Activated B cell treated with CpG ODN at 0.5 μM for 24 hours (primary cell): ENCODE measurements around the gene WWP2. TPM values are rescaled to one million over a fixed set of nuclear protein-coding genes. Genes with fewer than 3 reads are reported as not detected.
"Not testable (repeated sequence)": the region's sequence is repeated elsewhere in the genome, so short reads cannot be mapped to it uniquely, and the experiment has no call there.

Experiments
- ATAC-seq: fragments of 200-7000 bp; cut with Tn5 transposase; one replicate; pipeline ENCODE4 v1.10.0; 2021; ENCODE audit warnings: low read depth, mild to moderate bottlenecking, moderate library complexity
- CTCF ChIA-PET: fragments of 350-600 bp; sonication (Branson Sonifier 250); formaldehyde crosslinking; loops from one replicate; lab custom pipeline; 2021; ENCODE audit warnings: antibody characterized with exemption; lab: Charles Lee
- POLR2A ChIA-PET: fragments of 350-600 bp; sonication (Branson Sonifier 250); formaldehyde crosslinking; loops from one replicate; lab custom pipeline; 2021; ENCODE audit warnings: antibody characterized with exemption; lab: Charles Lee
- DNase-seq: peaks from one replicate; pipeline ENCODE4 v3.0.0; 2022
- H3K27ac Mint-ChIP-seq: one replicate; pipeline ENCODE4 v1.8.0; 2020; ENCODE audit warnings: mixed read lengths
- H3K27me3 Mint-ChIP-seq: one replicate; pipeline ENCODE4 v1.8.0; 2021; ENCODE audit warnings: mixed read lengths
- H3K36me3 Mint-ChIP-seq: one replicate; pipeline ENCODE4 v1.8.0; 2021; ENCODE audit warnings: low read depth, mixed read lengths
- H3K4me1 Mint-ChIP-seq: one replicate; pipeline ENCODE4 v1.8.0; 2021; ENCODE audit warnings: mixed read lengths
- H3K4me3 Mint-ChIP-seq: one replicate; pipeline ENCODE4 v1.8.0; 2020; ENCODE audit warnings: mild to moderate bottlenecking, mixed read lengths
- H3K9me3 Mint-ChIP-seq: one replicate; pipeline ENCODE4 v1.8.0; 2020; ENCODE audit warnings: mixed read lengths
- CTCF ChIP-seq: fragments of 200-600 bp; IDR thresholded peaks from one replicate; pipeline ENCODE4 v1.8.0; 2022; ENCODE audit warnings: antibody characterized with exemption, mild to moderate bottlenecking
- intact Hi-C: fragments of 100-400 bp; cut with micrococcal nuclease; formaldehyde crosslinking; loops from one replicate; pipeline ENCODE4 v1.15.1; 2024
- total RNA-seq: library from RNA; stranded (reverse); gene quantifications from 2 replicates; pipeline ENCODE4 v1.2.3, GENCODE V29; 2022

The WWP2 gene
- total RNA-seq, 1 donor from 2014 or later = 80.8 TPM

DNA sequence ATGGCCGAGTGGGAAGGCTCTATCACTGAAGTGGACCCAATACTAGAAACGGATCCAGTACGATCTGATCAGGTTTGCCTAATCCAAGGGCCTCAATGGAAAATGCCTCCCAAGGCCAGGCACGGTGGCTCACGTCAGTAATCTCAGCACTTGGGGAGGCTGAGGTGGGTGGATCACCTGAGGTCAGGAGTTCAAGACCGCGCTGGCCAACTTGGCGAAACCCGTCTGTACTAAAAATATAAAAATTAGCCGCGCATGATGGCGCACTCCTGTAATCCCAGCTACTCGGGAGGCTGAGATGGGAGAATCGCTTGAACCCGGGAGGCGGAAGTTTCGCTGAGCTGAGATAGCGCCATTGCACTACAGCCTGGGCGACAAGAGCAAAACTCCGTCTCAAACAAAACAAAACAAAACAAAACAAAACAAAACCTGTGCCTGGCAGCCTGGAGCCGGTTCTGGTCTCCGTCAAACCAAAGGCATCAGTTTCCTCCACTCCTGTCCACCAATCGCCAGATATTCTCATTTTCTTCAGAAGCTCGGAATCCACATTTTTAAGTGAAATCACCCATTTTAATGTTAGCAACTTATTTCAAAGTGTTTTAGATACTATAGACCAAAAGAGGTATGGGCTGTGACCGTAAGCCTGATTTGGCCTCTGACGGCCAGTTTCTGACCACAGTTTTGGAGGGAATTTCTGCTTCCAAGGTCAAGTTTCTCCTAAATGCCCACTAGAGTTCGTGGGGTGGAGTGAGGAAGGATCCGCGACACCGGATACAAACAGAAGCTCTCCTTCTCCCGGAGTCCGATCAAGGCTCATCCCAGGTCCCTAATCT is 36.4 kb upstream of the WWP2 start:
- Mint-ChIP-seq H3K4me1 (peaks cover 29% of the 10 kb centered on the region), H3K27ac (peak overlapping the region; percentile 94), H3K4me3 (peak overlapping the region; percentile 95), H3K9me3 (no peaks in the 10 kb centered on the region), H3K36me3 (no peaks in the 10 kb centered on the region), H3K27me3 (no peaks in the 10 kb centered on the region)
- CTCF ChIA-PET = interaction anchor here (0.7 to 2.3 kb wide), 3 partner anchors 16 to 329 kb away, joined by 3 to 12 read pairs (median 8); partner anchors contain the start of gene NOB1
- ATAC-seq (no peak), DNase-seq (no peak)
- intact Hi-C loops = loop anchor here (1.0 to 10.0 kb wide), 2 partner anchors 30 to 541 kb away; partner anchors contain the start of gene SNTB2
- POLR2A ChIA-PET = interaction anchor here (0.5 to 2.6 kb wide), 9 partner anchors 8 to 408 kb away, joined by 3 to 38 read pairs (median 5); partner anchors contain the start of gene NOB1
- no peak for TF ChIP-seq CTCF

DNA sequence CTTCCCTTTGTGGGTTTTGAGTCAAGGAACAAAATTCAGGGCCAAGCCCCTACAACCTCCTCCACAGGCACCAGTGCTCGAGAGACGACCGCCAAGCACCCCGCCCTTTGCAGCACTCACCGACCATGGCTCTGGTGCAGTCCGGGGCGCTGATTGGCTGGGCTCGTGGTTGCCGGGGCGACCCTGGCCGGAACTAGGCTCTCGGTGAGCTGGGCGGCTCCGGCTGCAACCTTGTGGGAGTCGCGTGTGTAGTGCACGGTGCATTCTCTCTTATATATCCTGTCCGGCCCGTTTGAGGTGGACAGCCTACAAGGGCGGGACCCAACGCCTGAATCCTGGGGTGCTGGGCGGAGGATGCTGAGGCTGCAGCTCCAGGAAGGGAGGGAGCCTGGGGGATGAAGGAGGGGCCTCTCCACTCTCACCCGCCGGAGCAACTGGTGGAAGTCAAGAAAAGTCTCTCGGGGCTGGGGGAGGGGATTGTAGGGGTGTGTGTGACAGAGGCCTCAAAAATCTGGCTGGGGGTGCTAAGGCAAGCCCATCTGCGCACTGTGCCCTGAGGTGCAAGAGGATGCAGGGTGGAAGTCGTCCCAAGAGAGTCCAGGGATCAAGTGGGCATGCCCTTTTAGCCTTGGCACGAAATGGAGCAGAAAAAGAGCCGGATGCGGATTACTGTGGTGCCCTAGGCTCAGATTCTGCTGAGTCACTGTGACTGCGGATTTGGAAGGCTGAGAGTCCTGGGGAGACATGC is 35.6 kb upstream of the WWP2 start, which contains the start of gene NQO1:
Gene NQO1, minus strand, starts transcription at position 248 of the 748 bp plus-strand sequence. Its CDS starts 121 bp downstream, at position 127.
- Mint-ChIP-seq H3K9me3 (no peaks in the 10 kb centered on the region), H3K36me3 (no peaks in the 10 kb centered on the region), H3K27ac (peak within 1 kb of the TSS; percentile 94), H3K27me3 (no peaks in the 10 kb centered on the region), H3K4me3 (peak within 1 kb of the TSS; percentile 95), H3K4me1 (peaks cover 29% of the 10 kb centered on the region)
- ChIA-PET POLR2A (interaction anchor here (0.5 to 2.6 kb wide), 9 partner anchors 9 to 409 kb away, joined by 3 to 38 read pairs (median 7); partner anchors contain the start of gene NOB1), CTCF (interaction anchor here (0.7 to 2.3 kb wide), 3 partner anchors 17 to 330 kb away, joined by 3 to 12 read pairs (median 8); partner anchors contain the start of gene NOB1)
- TF ChIP-seq CTCF = no peak
- DNase-seq (peak; percentile 81), ATAC-seq (peak; percentile 99)
- intact Hi-C loops = loop anchor here (1.0 to 10.0 kb wide), 2 partner anchors 29 to 542 kb away; partner anchors contain the start of gene SNTB2

DNA sequence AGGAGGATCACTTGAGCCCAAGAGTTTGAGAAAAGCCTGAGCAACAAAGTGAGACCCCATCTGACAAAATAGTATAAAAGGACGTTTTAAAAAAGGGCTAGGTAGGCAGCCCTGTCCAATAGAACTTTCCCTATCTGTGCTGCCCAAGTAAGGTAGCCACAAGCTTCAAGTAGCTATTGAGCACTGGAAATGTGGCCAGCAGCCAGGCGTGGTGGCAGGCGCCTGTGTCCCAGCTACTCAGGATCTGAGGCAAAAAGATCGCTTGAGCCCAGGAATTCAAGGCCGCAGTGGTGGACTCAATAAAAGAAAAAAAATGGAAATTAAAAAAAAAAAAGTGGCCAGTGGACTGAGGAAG is 34.2 kb upstream of the WWP2 start:
- POLR2A ChIA-PET = interaction anchor here (0.7 to 2.6 kb wide), 3 partner anchors 26 to 308 kb away, joined by 6 to 38 read pairs (median 8); partner anchors contain the start of gene NOB1
- DNase-seq (no peak), ATAC-seq (no peak)
- Mint-ChIP-seq H3K4me1 (peaks cover 24% of the 10 kb centered on the region), H3K9me3 (no peaks in the 10 kb centered on the region), H3K27ac (no peak overlapping the region), H3K4me3 (peak overlapping the region; percentile 44), H3K36me3 (no peaks in the 10 kb centered on the region), H3K27me3 (no peaks in the 10 kb centered on the region)
- TF ChIP-seq CTCF = no peak
- intact Hi-C loops = loop anchor here (10.0 kb wide), 1 partner anchor 543 kb away; the partner anchor contains the start of gene SNTB2
- CTCF ChIA-PET = interaction anchor here (1.7 kb wide), 1 partner anchor 19 kb away, joined by 5 read pairs; no protein-coding TSS in a partner anchor

GRCh38 chr16:69729030-69729429 is 33.1 kb upstream of the WWP2 start:
- intact Hi-C loops = loop anchor here (10.0 kb wide), 1 partner anchor 544 kb away; the partner anchor contains the start of gene SNTB2
- H3K4me3 Mint-ChIP-seq, H3K27ac Mint-ChIP-seq, ATAC-seq, CTCF ChIA-PET, H3K36me3 Mint-ChIP-seq, H3K9me3 Mint-ChIP-seq, H3K27me3 Mint-ChIP-seq, DNase-seq: not testable (repeated sequence)
- POLR2A ChIA-PET = interaction anchor here (1.2 kb wide), 1 partner anchor 25 kb away, joined by 3 read pairs; no protein-coding TSS in a partner anchor
- H3K4me1 Mint-ChIP-seq = peaks cover 24% of the 10 kb centered on the region

DNA sequence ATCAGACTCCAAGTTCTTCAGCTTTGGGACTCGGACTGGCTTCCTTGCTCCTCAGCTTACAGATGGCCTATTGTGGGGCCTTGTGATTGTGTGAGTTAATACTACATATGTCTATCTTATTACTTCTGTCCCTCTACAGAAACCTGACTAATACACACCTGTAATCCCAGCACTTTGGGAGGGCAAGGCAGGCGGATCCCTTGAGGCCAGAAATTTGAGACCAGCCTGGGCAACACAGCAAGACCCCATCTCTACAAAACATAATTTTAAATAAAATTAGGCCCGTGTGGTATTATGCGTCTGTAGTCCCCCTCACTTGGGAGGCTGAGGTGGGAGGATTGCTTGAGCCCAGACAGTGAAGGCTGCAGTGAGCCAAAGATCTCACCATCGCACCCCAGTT is 30.9 kb upstream of the WWP2 start:
- H3K9me3 Mint-ChIP-seq, H3K27me3 Mint-ChIP-seq, ATAC-seq, H3K36me3 Mint-ChIP-seq, intact Hi-C loops, H3K27ac Mint-ChIP-seq, DNase-seq, H3K4me3 Mint-ChIP-seq: not testable (repeated sequence)
- POLR2A ChIA-PET = interaction anchor here (0.7 kb wide), 1 partner anchor 10 kb away, joined by 4 read pairs; no protein-coding TSS in a partner anchor
- CTCF ChIA-PET = interaction anchor here (0.7 kb wide), 1 partner anchor 10 kb away, joined by 4 read pairs; no protein-coding TSS in a partner anchor
- peaks cover 11% of the 10 kb centered on the region for H3K4me1 Mint-ChIP-seq
